NB4 (cell line): ENCODE measurements around the gene CLIC3.

Experiments
- POLR2A ChIP-seq: IDR thresholded peaks from 2 replicates; pipeline ENCODE4 v1.6.1; 2011; ENCODE audit warnings: mild to moderate bottlenecking; ENCODE audit not compliant: insufficient read length; ENCODE audit errors: extremely low read depth
- TF ChIP-seq, protein P1 (sequence below): IDR thresholded peaks from one replicate; pipeline ENCODE4 v1.5.1; 2012; ENCODE audit warnings: low read depth, low read length

- TF ChIP-seq, protein P1, sequence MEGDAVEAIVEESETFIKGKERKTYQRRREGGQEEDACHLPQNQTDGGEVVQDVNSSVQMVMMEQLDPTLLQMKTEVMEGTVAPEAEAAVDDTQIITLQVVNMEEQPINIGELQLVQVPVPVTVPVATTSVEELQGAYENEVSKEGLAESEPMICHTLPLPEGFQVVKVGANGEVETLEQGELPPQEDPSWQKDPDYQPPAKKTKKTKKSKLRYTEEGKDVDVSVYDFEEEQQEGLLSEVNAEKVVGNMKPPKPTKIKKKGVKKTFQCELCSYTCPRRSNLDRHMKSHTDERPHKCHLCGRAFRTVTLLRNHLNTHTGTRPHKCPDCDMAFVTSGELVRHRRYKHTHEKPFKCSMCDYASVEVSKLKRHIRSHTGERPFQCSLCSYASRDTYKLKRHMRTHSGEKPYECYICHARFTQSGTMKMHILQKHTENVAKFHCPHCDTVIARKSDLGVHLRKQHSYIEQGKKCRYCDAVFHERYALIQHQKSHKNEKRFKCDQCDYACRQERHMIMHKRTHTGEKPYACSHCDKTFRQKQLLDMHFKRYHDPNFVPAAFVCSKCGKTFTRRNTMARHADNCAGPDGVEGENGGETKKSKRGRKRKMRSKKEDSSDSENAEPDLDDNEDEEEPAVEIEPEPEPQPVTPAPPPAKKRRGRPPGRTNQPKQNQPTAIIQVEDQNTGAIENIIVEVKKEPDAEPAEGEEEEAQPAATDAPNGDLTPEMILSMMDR = no peak
- no peak for TF ChIP-seq POLR2A
Observed at GRCh38 chr9:136973618-136974617, 22.4 kb downstream of the CLIC3 start.
